ENCODE data around the gene EPHB6.

EPHB6 gene

DNA sequence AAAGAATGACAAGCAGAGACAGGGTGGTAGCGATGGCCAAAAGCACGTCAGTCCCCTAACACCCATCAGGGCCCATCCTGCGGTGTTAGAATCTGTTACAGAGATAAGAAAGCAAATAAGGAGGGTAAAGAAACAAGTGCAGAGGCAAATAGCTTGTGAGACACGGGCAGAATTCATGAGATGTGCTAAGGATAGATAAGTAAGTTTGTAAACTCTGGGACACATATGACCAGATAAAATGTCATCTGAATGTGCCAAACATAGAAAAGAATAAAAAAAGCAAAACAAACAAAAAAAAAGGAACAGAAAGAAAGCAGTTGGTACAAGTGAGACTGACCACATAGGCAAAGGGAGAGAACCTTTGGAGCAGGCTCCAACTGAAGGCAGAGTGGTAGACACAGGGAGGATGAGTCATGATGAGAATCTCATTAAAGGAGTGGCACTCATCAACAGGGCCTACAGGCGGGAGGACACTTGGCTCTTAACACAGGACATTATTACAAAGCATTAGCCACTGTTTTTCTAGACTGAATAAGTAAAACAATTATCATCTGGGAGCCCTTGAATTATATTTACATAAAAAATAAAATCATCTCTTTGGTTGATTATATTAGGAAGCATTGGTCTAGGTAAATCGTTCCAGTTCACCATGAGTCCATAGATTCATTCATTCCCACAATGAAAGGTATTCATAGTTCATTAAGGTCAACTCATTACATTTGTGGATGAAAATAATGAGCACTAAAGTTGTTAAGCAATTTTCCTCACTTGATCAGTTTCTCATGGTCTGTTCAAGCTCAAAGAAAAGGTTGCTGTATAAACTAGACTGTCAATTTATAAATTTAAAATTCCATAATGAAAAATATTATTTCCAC, 21.5 kb upstream of the EPHB6 start:
- DNase-seq (ENCODE audit: low read depth), result no peak
- TF ChIP-seq, protein P1, sequence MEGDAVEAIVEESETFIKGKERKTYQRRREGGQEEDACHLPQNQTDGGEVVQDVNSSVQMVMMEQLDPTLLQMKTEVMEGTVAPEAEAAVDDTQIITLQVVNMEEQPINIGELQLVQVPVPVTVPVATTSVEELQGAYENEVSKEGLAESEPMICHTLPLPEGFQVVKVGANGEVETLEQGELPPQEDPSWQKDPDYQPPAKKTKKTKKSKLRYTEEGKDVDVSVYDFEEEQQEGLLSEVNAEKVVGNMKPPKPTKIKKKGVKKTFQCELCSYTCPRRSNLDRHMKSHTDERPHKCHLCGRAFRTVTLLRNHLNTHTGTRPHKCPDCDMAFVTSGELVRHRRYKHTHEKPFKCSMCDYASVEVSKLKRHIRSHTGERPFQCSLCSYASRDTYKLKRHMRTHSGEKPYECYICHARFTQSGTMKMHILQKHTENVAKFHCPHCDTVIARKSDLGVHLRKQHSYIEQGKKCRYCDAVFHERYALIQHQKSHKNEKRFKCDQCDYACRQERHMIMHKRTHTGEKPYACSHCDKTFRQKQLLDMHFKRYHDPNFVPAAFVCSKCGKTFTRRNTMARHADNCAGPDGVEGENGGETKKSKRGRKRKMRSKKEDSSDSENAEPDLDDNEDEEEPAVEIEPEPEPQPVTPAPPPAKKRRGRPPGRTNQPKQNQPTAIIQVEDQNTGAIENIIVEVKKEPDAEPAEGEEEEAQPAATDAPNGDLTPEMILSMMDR (conservative IDR thresholded peaks at IDR 0.05; ENCODE audit: low read depth, low read length), result no peak
- H3K4me3 ChIP-seq (ENCODE audit: low read length), result no peak overlapping the region

DNA sequence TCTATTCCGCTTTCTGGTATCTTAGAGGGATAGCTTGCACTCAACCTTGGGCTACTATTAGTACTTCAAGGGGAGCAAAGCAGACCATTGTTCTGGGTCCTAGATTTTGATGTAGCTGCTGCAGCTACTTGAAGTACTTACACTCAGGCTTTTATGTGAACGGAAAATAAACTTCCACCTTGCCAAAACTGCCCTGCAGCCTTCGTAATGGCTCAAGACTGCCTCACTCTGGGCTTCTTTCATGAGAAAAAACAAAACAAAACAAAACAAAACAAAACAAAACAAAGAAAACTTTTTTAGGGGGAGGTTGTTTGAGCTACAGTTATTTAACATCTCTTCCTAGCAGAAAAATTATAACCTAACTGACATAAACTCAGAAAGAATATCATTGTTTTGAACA, 19.4 kb upstream of the EPHB6 start:
- TF ChIP-seq, protein P1 (conservative IDR thresholded peaks at IDR 0.05; ENCODE audit: low read depth, low read length), result no peak
- DNase-seq (ENCODE audit: low read depth), result no peak
- no peak overlapping the region for H3K4me3 ChIP-seq (ENCODE audit: low read length)

DNA sequence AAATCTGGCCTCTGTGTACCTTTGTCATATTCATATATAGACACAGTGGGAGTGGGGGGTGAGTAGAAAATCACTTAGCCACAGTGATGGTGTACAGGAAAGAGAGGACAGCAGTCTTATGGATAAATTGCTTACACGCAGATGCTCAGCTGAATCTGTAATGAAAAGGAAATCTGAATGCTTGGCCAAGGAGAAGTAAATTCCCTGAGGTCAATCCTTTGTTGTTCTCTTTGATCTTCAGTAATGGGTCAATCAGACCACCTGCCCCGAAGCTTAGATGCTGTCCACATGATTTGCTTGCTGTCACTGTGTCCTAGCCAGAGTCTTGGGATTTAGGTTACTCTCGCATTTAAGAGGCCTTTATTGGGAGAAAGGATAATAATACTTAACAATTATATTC, 18.4 kb upstream of the EPHB6 start:
- H3K4me3 ChIP-seq (ENCODE audit: low read length), result no peak overlapping the region
- no peak for DNase-seq (ENCODE audit: low read depth)
- TF ChIP-seq, protein P1 (conservative IDR thresholded peaks at IDR 0.05; ENCODE audit: low read depth, low read length), result no peak

DNA sequence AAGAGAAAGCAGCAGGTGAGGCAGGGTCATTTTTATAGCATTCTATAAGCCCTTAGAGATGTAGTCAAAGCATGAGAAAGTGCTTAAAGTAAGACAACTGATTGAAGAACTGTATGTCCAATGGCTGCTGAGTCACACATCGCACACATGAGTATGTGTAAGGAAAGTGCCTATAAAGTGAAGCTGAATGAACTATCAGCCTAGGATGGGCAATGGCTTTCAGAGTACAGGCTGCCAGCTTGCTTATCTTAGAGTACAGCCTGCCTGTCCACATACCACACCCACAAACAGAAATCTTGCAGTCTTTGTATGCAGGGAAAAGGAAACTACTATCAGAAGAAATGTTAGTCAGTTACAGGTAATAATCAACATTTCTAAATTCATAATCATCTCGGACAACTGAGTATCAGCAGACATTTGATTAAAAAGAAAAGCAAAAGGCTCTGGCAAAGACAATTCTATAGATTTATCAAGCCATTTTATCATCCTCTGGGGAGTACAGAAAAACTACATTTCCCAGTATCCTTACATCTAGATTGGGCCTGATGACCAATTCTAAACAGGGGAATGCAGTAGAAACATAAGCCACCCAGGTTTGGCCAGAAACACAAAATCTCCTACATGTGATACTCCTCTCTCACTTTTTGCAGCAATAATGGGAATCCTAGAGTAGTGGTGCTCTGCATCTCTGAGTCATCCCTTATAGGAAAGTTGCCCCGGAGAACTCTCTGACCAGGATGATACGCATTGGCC, 16.2 kb upstream of the EPHB6 start:
- no peak overlapping the region for H3K4me3 ChIP-seq (ENCODE audit: low read length)
- TF ChIP-seq, protein P1 (conservative IDR thresholded peaks at IDR 0.05; ENCODE audit: low read depth, low read length), result no peak
- no peak for DNase-seq (ENCODE audit: low read depth)

DNA sequence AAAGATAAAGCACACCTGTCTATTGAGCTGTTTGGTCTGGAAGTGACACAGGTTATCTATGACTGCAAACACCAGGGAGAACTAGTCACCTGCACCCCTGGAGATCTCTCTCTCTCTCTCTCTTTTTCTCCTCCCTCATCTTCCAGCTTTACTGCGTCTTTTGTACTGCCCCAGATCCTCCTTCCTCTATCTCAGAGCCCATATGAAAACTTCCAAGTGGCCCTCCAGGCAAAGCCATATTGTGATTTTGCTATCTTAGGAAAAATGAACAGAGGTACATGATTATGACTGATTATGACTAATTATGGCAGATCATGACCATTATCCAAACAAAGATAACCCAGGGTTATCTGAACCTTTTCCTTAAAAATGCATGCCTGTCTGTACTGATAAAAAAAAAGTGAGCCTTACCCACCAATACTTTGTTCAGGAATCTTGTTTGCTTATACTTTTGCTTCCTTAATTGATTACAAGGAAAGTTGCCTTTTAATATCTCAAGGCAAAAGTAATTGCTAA, 12.6 kb upstream of the EPHB6 start:
- TF ChIP-seq, protein P1 (conservative IDR thresholded peaks at IDR 0.05; ENCODE audit: low read depth, low read length), result no peak
- DNase-seq (ENCODE audit: low read depth), result no peak
- no peak overlapping the region for H3K4me3 ChIP-seq (ENCODE audit: low read length)

DNA sequence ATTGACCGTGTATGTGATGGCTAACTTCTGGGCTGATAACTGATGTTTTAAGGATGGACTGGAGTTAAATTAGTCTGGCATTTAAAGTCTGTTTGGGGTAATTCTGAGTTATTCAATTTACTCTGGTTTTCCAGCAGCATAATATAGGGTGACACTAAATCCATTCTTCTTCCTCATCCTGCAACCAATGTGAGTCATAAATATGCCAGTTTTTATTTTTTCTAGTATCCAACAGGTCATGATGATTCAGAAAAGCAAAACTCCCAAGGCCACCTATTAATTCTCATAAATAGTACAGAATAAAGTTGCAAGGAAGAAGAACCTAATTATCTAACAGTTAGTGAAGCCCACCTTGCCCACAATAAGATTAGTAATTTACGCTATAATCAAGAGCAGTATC, 7.5 kb upstream of the EPHB6 start:
- no peak for DNase-seq (ENCODE audit: low read depth)
- TF ChIP-seq, protein P1 (conservative IDR thresholded peaks at IDR 0.05; ENCODE audit: low read depth, low read length), result no peak
- H3K4me3 ChIP-seq (ENCODE audit: low read length), result no peak overlapping the region

Measured in retinal pigment epithelial cell (primary cell).